Activated CD8-positive, alpha-beta memory T cell treated with anti-CD3 and anti-CD28 coated beads, Interleukin-2, amount 50 U/mL, for 4 hours (primary cell): ENCODE measurements around the gene LDB3.

ENCODE experiments used
- DNase-seq: peaks from one replicate; pipeline ENCODE4 v3.0.0-alpha.2; 2020

The LDB3 gene

GRCh38 chr10:86708068-86708782 is 39.9 kb downstream of the LDB3 start:
- DNase-seq, result no peak

GRCh38 chr10:86708783-86709380 is 40.6 kb downstream of the LDB3 start:
- DNase-seq, result no peak

GRCh38 chr10:86709396-86710185 is 41.3 kb downstream of the LDB3 start:
- DNase-seq, result no peak

GRCh38 chr10:86710987-86711512 is 42.7 kb downstream of the LDB3 start:
- DNase-seq, result peak; percentile 84

- peak; percentile 56 for DNase-seq
These were observed 43.4 kb downstream of the LDB3 start for GRCh38 chr10:86711513-86712316.

- DNase-seq, result no peak
These were observed 44.0 kb downstream of the LDB3 start for GRCh38 chr10:86712317-86712707.

DNA sequence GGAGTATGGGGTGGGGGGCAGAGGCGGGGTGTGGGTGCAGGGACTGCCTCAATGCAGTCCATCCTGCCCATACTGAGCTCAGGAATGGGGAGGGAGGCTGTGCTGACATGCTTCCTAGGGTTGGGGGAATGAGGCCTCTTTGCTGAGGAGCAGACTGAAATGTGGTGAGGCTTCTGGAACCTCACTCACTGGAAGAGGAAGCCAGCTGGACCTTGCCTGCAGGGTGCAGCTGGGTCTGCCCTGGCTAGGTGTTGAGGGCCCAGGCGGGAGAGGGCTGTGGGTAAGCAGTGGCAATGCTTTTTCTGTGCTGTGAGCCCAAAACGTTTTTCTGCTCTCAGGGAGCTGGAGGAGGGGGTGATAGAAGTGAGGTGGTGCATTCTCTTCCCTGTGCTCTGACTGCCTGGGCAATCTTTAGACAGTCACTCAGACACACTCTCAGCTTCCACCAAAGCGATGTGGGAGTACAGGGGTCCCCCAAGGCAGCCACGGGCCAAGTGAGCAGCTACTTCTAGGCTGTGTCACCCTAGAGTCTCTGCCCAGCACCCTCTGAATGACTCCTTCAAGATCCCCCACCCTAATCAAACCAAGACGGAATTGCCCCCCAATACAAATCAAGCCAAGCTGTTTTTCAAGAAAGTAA is 47.0 kb downstream of the LDB3 start:
- no peak for DNase-seq

GRCh38 chr10:86715836-86716235 is 47.5 kb downstream of the LDB3 start:
- DNase-seq, result no peak

DNA sequence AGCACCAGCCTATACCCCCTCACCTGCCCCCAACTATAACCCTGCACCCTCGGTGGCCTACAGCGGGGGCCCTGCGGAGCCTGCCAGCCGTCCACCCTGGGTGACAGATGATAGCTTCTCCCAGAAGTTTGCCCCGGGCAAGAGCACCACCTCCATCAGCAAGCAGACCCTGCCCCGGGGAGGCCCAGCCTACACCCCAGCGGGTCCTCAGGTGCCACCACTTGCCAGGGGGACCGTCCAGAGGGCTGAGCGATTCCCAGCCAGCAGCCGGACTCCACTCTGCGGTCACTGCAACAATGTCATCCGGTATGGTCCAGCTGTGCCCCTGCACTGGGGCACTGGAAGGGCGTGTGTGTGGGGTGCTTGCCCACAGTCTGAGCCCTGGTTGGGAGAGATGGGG is 48.2 kb downstream of the LDB3 start:
- DNase-seq, result no peak

- DNase-seq, result no peak
These were observed 50.2 kb downstream of the LDB3 start for GRCh38 chr10:86718556-86718955.

DNA sequence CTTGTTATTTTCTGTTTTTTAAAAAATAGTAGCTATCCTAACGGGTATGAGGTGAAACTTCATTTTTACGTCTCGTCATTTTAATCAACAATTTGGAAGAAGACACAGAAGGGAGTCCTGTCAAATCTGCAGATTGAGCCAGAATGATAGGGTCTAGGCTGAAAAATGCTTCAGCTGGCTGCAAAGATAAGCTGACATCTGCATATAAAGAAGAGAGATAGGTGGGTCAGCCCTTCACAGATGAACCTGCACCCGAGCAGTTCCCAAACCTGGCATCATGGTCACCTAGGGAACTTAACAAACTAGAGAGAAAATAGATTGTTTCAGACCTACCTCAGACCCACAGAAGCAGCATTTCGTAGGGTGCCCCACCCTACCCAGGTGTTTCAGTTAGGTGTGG is 52.9 kb downstream of the LDB3 start:
- no peak for DNase-seq

DNA sequence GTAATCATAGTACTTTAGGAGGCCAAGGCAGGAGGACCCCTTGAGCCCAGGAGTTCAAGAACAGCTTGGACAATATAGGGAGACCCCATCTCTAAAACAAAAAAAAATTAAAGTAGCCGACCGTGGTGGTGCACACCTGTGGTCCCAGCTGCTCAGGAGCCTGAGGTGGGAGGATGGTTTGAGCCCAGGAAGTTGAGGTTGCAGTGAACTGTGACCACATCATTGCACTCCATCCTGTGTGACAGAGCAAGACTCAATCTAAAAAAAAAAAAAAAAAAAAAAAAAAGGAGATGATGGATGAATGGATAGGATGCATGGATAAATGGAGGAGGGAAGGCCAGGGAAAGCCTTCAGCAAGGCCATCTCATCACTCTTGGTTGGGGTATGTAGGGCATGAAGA is 54.7 kb downstream of the LDB3 start:
- DNase-seq, result no peak

DNA sequence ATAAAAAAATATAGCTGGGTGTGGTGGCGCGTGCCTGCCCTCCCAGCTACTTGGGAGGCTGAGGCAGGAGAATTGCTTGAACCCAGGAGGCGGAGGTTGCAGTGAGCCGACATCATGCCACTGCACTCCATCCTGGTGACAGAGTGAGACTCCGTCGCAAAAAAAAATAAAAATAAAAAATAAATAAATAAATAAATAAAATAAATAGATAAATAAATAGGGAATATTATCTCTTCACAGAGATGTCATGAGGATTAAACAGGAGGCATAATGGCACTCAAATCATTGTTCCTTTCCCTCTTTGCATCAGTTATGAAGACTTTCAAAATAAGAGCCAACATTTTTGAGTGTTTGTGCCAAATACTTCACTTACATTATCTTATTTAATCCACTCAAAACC is 56.1 kb downstream of the LDB3 start:
- DNase-seq, result no peak

DNA sequence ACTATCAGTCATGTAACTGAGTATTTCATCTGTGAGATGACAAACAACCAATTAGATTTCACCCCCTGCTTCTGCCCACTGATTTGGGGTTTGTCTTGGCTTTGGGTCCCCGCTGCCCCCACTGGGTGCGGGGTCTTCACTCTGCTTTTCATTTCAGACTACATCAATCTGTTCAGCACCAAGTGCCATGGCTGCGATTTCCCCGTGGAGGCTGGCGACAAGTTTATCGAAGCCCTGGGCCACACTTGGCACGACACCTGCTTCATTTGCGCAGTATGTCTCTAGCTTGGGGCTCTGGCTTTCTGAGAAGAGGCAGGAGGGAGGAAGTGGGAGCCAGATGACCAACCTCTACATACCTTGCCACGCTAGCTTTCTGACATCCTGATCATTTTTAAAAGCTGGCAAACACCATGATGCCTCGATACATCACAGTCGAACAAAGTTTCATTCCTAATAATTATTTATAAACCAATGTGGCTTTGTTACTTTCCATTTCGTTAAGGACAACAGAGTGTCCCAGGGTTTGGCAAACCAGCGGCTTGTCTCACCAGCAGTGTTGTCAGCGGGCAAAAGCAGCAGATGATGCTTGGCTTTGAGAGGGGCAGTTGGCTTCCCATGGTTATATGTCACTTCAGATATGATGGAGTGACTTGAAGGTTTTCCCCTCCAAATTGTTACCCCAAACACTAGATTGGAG is 57.8 kb downstream of the LDB3 start:
- no peak for DNase-seq

- DNase-seq, result no peak
These were observed 58.3 kb downstream of the LDB3 start for GRCh38 chr10:86726677-86726999.

DNA sequence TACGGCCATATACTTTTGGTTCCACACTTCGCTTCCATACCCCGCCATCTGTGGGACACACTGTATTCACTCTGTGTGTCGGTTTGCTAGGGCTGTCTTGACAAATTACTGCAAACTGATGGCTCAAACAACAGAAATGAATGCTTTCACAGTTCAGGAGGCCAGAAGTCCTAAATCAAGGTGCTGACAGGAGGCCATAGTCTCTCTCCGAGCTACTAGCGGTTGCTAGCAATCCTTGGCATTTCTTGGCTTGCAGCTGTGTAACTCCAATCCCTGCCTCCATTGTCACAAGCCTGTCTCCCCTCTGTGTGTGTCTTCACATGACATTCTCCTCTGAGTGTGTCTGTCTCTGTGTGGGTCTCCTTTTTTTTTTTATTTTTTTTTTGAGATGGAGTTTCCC is 59.2 kb downstream of the LDB3 start:
- no peak for DNase-seq

DNA sequence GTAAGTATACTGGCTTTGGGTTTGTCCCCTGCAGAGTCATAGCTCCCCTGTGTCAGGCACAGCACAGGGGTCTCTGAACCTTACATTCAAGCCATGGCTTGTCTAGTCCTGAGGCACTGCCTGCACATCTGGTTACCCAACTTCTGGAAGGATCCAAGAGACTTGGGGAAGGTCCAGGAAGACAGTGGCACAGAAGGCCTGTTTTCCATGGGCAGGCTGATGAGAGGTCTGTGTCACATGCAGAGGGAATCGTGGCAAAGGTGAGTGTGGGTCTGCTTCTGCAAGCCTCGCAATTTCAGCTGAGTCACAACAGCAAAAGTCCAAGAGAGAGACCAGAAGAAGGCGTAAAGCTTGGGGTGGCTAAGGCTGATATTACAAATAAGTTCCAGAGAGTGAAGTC is 59.7 kb downstream of the LDB3 start:
- DNase-seq, result no peak

DNA sequence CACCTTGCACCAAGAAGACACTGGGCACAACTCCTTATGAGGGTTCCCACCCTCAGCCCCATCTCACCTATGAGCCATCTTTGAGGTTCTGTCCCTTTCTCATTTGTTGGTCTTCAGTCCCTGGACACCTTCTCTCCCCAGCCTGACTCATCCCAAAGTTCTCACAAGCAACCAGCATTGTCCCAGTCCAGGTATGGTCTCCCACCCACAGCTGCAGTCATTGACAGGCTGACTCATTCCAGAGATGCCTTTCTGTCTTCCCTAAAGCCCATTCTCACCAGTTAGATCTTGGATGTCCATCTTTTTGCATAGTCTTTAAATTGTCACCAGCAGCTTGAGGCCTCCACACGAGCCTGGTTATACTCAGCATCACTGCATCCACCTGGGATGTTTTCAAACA is 61.4 kb downstream of the LDB3 start:
- DNase-seq, result no peak

DNA sequence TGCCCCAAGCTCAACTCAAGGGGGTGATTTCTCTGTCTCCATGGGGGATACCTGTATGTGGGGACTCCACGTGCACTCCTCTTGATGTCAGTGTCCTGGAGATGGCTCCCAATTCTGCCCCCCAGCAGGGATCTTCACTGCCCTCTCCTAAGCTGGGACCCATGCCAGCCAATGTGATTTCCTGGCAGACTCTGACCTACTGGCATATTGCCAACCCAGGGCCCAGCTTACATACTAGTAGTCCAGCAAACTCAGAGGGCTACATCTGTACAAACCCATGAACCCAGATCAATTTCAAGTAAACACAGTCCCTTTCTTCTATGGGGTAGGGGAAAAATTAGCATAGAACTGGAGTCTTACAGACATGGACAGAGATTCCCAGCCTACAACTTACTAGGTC is 61.9 kb downstream of the LDB3 start:
- DNase-seq, result no peak

DNA sequence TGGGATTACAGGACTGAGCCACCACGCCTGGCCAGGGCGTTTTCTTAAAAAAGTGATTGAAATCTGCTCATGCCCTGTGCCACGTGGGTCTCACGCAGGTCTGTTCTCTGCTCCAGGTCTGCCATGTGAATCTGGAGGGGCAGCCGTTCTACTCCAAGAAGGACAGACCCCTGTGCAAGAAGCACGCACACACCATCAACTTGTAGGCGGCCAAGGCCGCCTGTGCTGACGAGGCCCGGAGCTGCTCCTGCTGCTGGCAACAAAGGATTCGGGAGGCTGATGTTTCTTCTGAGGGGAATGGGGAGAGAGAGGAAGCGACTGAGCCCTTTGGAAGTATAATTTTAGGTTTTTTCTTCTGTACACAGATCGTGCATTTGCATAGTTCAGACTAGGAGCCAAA is 64.5 kb downstream of the LDB3 start:
- no peak for DNase-seq

- no peak for DNase-seq
These were observed 65.0 kb downstream of the LDB3 start for GRCh38 chr10:86733260-86733671.
